Measurements from ENCODE around the gene RSPH10B.
"Not testable (repeated sequence)": the region's sequence is repeated elsewhere in the genome, so short reads cannot be mapped to it uniquely, and the experiment has no call there.

RSPH10B gene

DNA sequence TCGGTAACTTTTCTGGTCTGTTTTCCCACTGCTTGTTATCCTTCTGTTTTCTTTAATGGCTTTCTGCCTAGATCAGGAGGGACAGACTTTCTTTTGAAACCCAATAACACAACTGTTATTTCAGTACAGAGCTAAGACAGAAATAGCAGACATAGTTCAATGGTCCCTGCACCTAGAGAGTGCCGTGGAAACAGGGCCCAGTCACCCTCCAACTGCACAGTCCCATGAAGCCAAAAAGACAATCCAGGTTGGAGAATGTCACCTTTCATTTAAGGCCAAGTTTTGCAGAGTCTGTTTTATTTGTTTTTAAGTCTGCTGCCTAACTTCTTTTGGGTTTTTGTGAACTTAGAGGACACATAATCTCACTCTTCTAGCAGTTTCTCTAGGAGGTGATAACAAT is 41.1 kb upstream of the RSPH10B start:
- Histone ChIP-seq H3K9me3 (ENCODE audit: insufficient read depth, low read length) (no peaks in the 10 kb centered on the region), H3K27me3 (ENCODE audit: low read depth, low read length) (no peaks in the 10 kb centered on the region), H3K79me2 (ENCODE audit: low read length) (peaks cover 65% of the 10 kb centered on the region), H3K4me3 (ENCODE audit: low read length) (no peak overlapping the region), H3K9ac (ENCODE audit: low read length) (no peak overlapping the region), H4K20me1 (ENCODE audit: insufficient read depth, low read length) (no peaks in the 10 kb centered on the region), H3K4me2 (ENCODE audit: low read length) (no peak overlapping the region), H2AFZ (ENCODE audit: low read depth, low read length) (no peak overlapping the region), H3K36me3 (replicated peaks; ENCODE audit: low read depth, low read length) (peaks cover 11% of the 10 kb centered on the region), H3K27ac (ENCODE audit: low read length) (no peak overlapping the region), H3K4me1 (ENCODE audit: low read length) (peaks cover 11% of the 10 kb centered on the region)
- TF ChIP-seq EZH2phosphoT487 (IDR thresholded peaks at IDR 0.05; ENCODE audit: low read depth): no peak
- TF ChIP-seq, protein P1, sequence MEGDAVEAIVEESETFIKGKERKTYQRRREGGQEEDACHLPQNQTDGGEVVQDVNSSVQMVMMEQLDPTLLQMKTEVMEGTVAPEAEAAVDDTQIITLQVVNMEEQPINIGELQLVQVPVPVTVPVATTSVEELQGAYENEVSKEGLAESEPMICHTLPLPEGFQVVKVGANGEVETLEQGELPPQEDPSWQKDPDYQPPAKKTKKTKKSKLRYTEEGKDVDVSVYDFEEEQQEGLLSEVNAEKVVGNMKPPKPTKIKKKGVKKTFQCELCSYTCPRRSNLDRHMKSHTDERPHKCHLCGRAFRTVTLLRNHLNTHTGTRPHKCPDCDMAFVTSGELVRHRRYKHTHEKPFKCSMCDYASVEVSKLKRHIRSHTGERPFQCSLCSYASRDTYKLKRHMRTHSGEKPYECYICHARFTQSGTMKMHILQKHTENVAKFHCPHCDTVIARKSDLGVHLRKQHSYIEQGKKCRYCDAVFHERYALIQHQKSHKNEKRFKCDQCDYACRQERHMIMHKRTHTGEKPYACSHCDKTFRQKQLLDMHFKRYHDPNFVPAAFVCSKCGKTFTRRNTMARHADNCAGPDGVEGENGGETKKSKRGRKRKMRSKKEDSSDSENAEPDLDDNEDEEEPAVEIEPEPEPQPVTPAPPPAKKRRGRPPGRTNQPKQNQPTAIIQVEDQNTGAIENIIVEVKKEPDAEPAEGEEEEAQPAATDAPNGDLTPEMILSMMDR (IDR thresholded peaks at IDR 0.05; ENCODE audit: low read depth, low read length): no peak

DNA sequence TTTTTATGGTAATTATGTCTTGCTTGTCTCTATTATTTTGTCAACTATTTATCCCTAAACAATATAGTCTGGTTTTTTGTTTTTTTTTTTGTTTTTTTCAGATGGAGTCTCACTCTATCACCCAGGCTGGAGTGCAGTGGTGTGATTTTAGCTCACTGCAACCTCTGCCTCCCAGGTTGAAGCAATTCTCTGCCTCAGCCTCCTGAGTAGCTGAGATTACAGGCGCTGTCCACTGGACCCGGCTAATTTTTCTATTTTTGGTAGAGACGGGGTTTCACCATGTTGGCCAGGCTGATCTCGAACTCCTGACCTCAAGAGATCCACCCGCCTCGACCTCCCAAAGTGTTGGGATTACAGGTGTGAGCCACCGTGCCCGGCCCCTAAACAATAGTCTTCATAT is 39.9 kb upstream of the RSPH10B start:
- H3K9ac ChIP-seq (ENCODE audit: low read length): peak overlapping the region; percentile 47; the same call in 1 of the 2 replicates
- H3K27ac ChIP-seq (ENCODE audit: low read length); H3K9me3 ChIP-seq (ENCODE audit: insufficient read depth, low read length): not testable (repeated sequence)

GRCh38 chr7:6008668-6009611 is 38.5 kb upstream of the RSPH10B start, which contains the start of the genes AIMP2 and PMS2:
TSS of gene AIMP2 (plus strand) at chr7:6009272. CDS start at chr7:6009364, 92 bp downstream.
TSS of gene PMS2 (minus strand) at chr7:6009049. CDS start at chr7:6009019, 30 bp downstream.
- peaks cover 65% of the 10 kb centered on the region for H3K79me2 ChIP-seq (ENCODE audit: low read length)

More for the DNA sequence above, 39.9 kb upstream of the RSPH10B start:
- H3K36me3 ChIP-seq (replicated peaks; ENCODE audit: low read depth, low read length); H3K4me1 ChIP-seq (ENCODE audit: low read length); H2AFZ ChIP-seq (ENCODE audit: low read depth, low read length); H3K27me3 ChIP-seq (ENCODE audit: low read depth, low read length); H4K20me1 ChIP-seq (ENCODE audit: insufficient read depth, low read length): not testable (repeated sequence)
- Histone ChIP-seq H3K79me2 (ENCODE audit: low read length) (peaks cover 65% of the 10 kb centered on the region), H3K4me2 (ENCODE audit: low read length) (peak overlapping the region; percentile 60), H3K4me3 (ENCODE audit: low read length) (peak overlapping the region; percentile 98)

GRCh38 chr7:6007835-6008590 is 37.5 kb upstream of the RSPH10B start:
- H3K27ac ChIP-seq (ENCODE audit: low read length); H2AFZ ChIP-seq (ENCODE audit: low read depth, low read length); H4K20me1 ChIP-seq (ENCODE audit: insufficient read depth, low read length); H3K27me3 ChIP-seq (ENCODE audit: low read depth, low read length); H3K36me3 ChIP-seq (replicated peaks; ENCODE audit: low read depth, low read length); H3K9me3 ChIP-seq (ENCODE audit: insufficient read depth, low read length); H3K4me1 ChIP-seq (ENCODE audit: low read length): not testable (repeated sequence)
- peak overlapping the region; percentile 92 for H3K9ac ChIP-seq (ENCODE audit: low read length)
- H3K79me2 ChIP-seq (ENCODE audit: low read length): peaks cover 56% of the 10 kb centered on the region
- H3K4me2 ChIP-seq (ENCODE audit: low read length): peak overlapping the region; percentile 69
- H3K4me3 ChIP-seq (ENCODE audit: low read length): peak overlapping the region; percentile 98

More at GRCh38 chr7:6008668-6009611, 38.5 kb upstream of the RSPH10B start, which contains the start of the genes AIMP2 and PMS2:
- no peaks in the 10 kb centered on the region for H3K9me3 ChIP-seq (ENCODE audit: insufficient read depth, low read length)
- peak within 1 kb of the TSS; percentile 98 for H3K4me3 ChIP-seq (ENCODE audit: low read length)
- H3K4me1 ChIP-seq (ENCODE audit: low read length): peaks cover 8% of the 10 kb centered on the region
- no peaks in the 10 kb centered on the region for H3K36me3 ChIP-seq (replicated peaks; ENCODE audit: low read depth, low read length)
- no peaks in the 10 kb centered on the region for H4K20me1 ChIP-seq (ENCODE audit: insufficient read depth, low read length)
- H3K27ac ChIP-seq (ENCODE audit: low read length): peak within 1 kb of the TSS; percentile 65
- peak within 1 kb of the TSS; percentile 92 for H3K9ac ChIP-seq (ENCODE audit: low read length)
- H3K4me2 ChIP-seq (ENCODE audit: low read length): peak within 1 kb of the TSS; percentile 69
- H3K27me3 ChIP-seq (ENCODE audit: low read depth, low read length): no peaks in the 10 kb centered on the region
- TF ChIP-seq, protein P1 (IDR thresholded peaks at IDR 0.05; ENCODE audit: low read depth, low read length): no peak
- TF ChIP-seq EZH2phosphoT487 (IDR thresholded peaks at IDR 0.05; ENCODE audit: low read depth): no peak
- no peak within 1 kb of the TSS; the same call in 1 of the 2 replicates for H2AFZ ChIP-seq (ENCODE audit: low read depth, low read length)

All from OCI-LY3 (cell line).